ENCODE data around the gene TK2.

TK2 gene

DNA sequence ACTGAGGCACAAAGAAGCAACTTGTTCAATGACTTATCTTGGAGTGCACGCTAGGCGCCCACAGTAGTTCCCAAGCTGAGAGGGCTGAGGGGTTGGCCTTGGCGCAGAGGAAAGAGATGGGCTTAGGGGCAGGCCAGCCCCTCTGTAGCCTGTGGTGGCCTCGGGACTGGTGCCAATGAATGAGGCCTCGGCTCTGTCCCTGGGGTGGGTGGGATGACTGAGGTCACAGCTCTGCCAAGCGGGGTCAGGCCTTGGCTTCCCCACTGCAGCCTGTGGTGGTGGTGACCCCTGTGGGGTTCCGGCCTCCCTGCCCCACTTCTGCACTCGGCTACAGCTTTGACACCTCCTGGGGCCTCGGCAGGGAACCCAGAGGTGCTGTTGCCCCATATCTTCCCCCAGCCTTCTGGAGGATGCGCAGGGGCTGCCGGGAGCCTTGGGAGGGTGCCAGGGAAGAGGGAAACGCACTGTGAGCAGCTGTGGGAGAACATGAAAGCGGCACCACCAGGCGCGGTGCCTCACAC, 76.8 kb downstream of the TK2 start:
- TF ChIP-seq, protein P1, sequence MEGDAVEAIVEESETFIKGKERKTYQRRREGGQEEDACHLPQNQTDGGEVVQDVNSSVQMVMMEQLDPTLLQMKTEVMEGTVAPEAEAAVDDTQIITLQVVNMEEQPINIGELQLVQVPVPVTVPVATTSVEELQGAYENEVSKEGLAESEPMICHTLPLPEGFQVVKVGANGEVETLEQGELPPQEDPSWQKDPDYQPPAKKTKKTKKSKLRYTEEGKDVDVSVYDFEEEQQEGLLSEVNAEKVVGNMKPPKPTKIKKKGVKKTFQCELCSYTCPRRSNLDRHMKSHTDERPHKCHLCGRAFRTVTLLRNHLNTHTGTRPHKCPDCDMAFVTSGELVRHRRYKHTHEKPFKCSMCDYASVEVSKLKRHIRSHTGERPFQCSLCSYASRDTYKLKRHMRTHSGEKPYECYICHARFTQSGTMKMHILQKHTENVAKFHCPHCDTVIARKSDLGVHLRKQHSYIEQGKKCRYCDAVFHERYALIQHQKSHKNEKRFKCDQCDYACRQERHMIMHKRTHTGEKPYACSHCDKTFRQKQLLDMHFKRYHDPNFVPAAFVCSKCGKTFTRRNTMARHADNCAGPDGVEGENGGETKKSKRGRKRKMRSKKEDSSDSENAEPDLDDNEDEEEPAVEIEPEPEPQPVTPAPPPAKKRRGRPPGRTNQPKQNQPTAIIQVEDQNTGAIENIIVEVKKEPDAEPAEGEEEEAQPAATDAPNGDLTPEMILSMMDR (conservative IDR thresholded peaks at IDR 0.05; ENCODE audit: low read length) = no peak
- H3K4me3 ChIP-seq (ENCODE audit: low read length) = no peak overlapping the region
- no peak for DNase-seq (ENCODE audit: low read depth)

DNA sequence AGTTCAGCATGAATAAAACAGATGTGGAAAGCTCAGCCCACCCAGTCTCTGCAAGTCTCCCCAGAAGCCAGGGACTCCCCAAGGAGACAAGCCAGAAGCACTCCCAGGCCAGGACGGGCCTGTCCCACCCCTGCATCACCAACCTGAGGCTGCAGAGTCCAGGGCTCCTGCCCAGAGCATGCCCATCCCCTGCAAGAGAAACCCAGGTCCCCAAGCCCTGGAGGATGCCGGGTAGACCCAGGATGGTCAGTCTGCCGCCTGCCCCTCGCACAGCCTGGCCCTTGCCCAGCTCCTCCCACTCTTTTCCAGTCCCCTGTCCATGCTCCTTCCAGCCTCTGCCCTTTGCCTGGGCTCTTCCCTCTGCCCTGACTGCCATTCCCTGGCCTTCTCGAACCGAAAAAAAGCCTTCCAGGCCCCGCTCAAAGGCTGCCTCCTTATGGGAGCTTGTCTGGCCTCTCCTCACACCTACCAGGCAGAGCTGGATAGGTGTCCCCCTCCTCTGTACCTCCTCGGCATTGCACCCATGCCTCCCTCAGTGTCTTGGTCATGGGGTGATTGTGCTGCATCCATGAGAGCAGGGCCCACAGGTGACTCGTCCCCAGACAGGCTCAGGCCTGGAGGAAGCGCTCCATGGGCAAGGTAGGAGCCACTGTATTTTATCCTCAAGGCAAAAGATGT, 78.1 kb downstream of the TK2 start:
- no peak for DNase-seq (ENCODE audit: low read depth)
- TF ChIP-seq, protein P1 (conservative IDR thresholded peaks at IDR 0.05; ENCODE audit: low read length) = no peak
- H3K4me3 ChIP-seq (ENCODE audit: low read length) = no peak overlapping the region

DNA sequence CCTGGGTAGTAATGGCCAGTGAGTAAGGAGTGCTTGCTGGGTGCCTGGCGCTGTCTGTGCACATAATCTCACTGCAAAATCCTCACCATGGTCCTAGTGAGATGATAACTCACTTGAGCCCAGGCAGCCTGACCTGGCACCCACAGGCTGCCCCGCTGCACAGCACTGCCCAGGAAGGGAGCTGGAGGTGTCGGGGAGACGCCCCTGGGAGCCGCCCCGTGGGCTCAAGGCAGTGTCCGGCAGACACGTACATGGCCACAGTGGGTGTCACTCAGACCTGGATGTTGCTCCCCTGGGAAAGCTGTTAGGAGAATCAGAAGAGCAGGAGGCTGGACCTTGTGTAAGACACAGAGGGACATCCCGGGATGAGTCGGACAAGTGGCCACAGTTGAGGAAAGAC, 78.7 kb downstream of the TK2 start:
- H3K4me3 ChIP-seq (ENCODE audit: low read length) = no peak overlapping the region
- TF ChIP-seq, protein P1 (conservative IDR thresholded peaks at IDR 0.05; ENCODE audit: low read length) = no peak
- no peak for DNase-seq (ENCODE audit: low read depth)

GRCh38 chr16:66470556-66470955, 79.4 kb downstream of the TK2 start:
- no peak overlapping the region for H3K4me3 ChIP-seq (ENCODE audit: low read length)
- TF ChIP-seq, protein P1 (conservative IDR thresholded peaks at IDR 0.05; ENCODE audit: low read length) = no peak
- DNase-seq (ENCODE audit: low read depth) = no peak

DNA sequence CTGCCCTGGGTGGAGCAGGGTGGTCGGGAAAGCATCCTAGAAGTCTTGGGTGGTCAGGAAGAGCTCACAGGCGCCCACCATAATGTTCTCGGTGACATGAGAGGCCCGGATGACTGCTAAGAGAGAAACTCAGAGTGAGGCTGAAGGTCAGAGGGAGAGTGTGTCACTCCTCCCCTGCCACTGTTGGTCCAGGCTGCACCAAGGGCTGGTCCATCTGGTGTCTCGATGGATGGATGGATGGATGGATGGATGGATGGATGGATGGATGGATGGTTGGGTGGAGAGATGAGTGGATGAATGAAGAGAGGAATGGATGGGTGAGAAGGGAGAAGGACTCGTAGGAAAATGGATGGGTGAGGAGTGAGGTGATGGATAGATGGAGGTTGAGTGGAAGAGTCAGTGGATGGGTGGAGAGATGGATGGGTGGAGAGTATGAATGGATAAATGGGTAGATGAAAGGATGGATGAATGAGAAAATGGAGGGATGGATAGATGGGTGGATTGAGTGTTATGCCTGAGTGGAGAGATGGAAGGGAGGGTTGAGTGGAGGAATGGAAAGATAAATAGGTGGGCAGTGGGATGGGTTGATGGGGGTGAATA, 79.9 kb downstream of the TK2 start:
- no peak overlapping the region for H3K4me3 ChIP-seq (ENCODE audit: low read length)
- DNase-seq (ENCODE audit: low read depth) = no peak
- TF ChIP-seq, protein P1 (conservative IDR thresholded peaks at IDR 0.05; ENCODE audit: low read length) = no peak

DNA sequence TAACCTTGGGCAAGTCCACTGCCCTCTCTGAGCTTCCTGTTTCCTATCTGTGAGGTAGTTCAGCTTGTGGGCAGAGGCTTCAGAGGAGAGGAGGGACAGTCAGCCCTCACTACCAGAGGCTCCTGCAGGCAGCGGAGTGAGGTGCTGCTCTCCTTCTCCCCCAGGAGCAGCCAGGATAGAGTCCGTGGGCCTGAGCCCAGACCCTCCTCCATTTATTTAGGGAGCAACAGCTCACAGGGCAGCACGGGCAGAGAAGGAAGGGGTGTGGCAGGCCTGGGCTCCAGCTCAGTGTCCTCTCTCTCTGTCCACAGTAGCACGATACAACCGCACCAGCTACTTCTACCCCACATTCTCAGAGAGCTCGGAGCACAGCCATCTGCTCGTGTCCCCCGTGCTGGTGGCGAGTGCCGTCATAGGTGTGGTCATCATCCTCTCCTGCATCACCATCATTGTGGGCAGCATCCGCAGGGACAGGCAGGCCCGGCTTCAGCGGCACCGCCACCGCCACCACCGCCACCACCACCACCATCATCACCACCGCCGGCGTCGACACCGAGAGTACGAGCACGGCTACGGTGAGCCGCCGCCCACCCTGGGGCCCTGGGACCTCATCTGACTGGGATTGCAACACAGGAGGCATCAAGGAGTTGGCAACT, 80.5 kb downstream of the TK2 start:
- TF ChIP-seq, protein P1 (conservative IDR thresholded peaks at IDR 0.05; ENCODE audit: low read length) = no peak
- H3K4me3 ChIP-seq (ENCODE audit: low read length) = no peak overlapping the region
- no peak for DNase-seq (ENCODE audit: low read depth)

Measured in AG10803 (cell line).